PC-3 (cell line): Measurements from ENCODE around the gene ATP1B1. TPM values are rescaled to one million over a fixed set of nuclear protein-coding genes. Genes with fewer than 3 reads are reported as not detected.

Source experiments
- ATAC-seq: fragments of 200-7000 bp; cut with Tn5 transposase; 2 replicates; pipeline ENCODE4 v1.9.1; 2020; ENCODE audit warnings: mild to moderate bottlenecking, moderate library complexity
- BruUV-seq: library from RNA; stranded (reverse); fragments of 400-500 nt; replicated peaks from 2 replicates; lab custom pipeline; 2021; lab: Mats Ljungman, UMichigan
- CTCF ChIA-PET: fragments of 300-600 bp; sonication (Branson Sonifier 250); formaldehyde crosslinking; loops from one replicate; lab custom pipeline; 2022; ENCODE audit warnings: antibody characterized with exemption; lab: Charles Lee
- POLR2A ChIA-PET: fragments of 300-600 bp; sonication (Branson Sonifier 250); formaldehyde crosslinking; loops from one replicate; lab custom pipeline; 2022; ENCODE audit warnings: antibody characterized with exemption; ENCODE audit not compliant: unreplicated experiment; lab: Charles Lee
- DNase-seq: peaks from one replicate; pipeline ENCODE4 v3.0.0-alpha.2; 2015
- H2AFZ ChIP-seq: fragments of 300-600 bp; sonication (generic); 2 replicates; pipeline ENCODE4 v1.6.0; 2016; ENCODE audit warnings: antibody characterized with exemption, low read length
- H3F3A ChIP-seq: fragments of 300-600 bp; sonication (generic); one replicate; pipeline ENCODE4 v1.6.0; 2017; ENCODE audit warnings: antibody characterized with exemption, low read length, control low read depth, mild to moderate bottlenecking; ENCODE audit not compliant: unreplicated experiment
- H3K27ac ChIP-seq: fragments of 300-600 bp; sonication (generic); 2 replicates; pipeline ENCODE4 v1.5.1; 2016; ENCODE audit warnings: mild to moderate bottlenecking, low read length
- H3K27me3 ChIP-seq: fragments of 300-600 bp; sonication (generic); 2 replicates; pipeline ENCODE4 v1.6.1; 2016; ENCODE audit warnings: low read length, mixed read lengths
- H3K36me3 ChIP-seq: fragments of 300-600 bp; sonication (generic); 2 replicates; pipeline ENCODE4 v1.6.1; 2016; ENCODE audit warnings: low read depth, mixed run types, low read length, mixed read lengths
- H3K4me1 ChIP-seq: fragments of 300-600 bp; sonication (generic); 2 replicates; pipeline ENCODE4 v1.5.1; 2016; ENCODE audit warnings: low read length; ENCODE audit not compliant: insufficient read depth
- H3K4me2 ChIP-seq: fragments of 300-600 bp; sonication (generic); 2 replicates; pipeline ENCODE4 v1.6.0; 2016; ENCODE audit warnings: low read length
- H3K4me3 ChIP-seq: fragments of 300-600 bp; sonication (generic); 2 replicates; pipeline ENCODE4 v1.5.1; 2016; ENCODE audit warnings: mild to moderate bottlenecking, low read length, mixed read lengths
- H3K79me2 ChIP-seq: fragments of 300-600 bp; sonication (generic); 2 replicates; pipeline ENCODE4 v1.6.1; 2017; ENCODE audit warnings: low read length, mixed read lengths
- H3K9ac ChIP-seq: fragments of 300-600 bp; sonication (generic); 2 replicates; pipeline ENCODE4 v1.6.0; 2016; ENCODE audit warnings: mild to moderate bottlenecking, low read length
- H3K9me2 ChIP-seq: fragments of 300-600 bp; sonication (generic); replicated peaks from 2 replicates; pipeline ENCODE4 v1.6.1; 2016; ENCODE audit warnings: mixed run types, low read length, mixed read lengths
- H3K9me3 ChIP-seq: fragments of 300-600 bp; sonication (generic); 2 replicates; pipeline ENCODE4 v1.6.1; 2016; ENCODE audit warnings: low read length, mixed read lengths
- H4K20me1 ChIP-seq: fragments of 300-600 bp; sonication (generic); 2 replicates; pipeline ENCODE4 v1.6.1; 2016; ENCODE audit warnings: low read length, mixed read lengths
- EZH2 ChIP-seq: fragments of 300-600 bp; sonication (generic); IDR thresholded peaks from one replicate; pipeline ENCODE4 v1.6.1; 2017; ENCODE audit warnings: antibody characterized with exemption, mild to moderate bottlenecking, low read length; ENCODE audit not compliant: unreplicated experiment
- EZH2phosphoT487 ChIP-seq: fragments of 300-600 bp; sonication (generic); IDR thresholded peaks from 2 replicates; pipeline ENCODE4 v1.6.1; 2018; ENCODE audit warnings: mild to moderate bottlenecking, antibody characterized with exemption, low read length, borderline replicate concordance
- intact Hi-C: fragments of 100-400 bp; cut with micrococcal nuclease; formaldehyde crosslinking; loops from 2 replicates; pipeline ENCODE4 v1.9.0; 2023
- total RNA-seq: library from RNA; depleted of rRNA; stranded (reverse); fragments of >200 nt; gene quantifications from 2 replicates; pipeline ENCODE4 v1.2.3, GENCODE V29; 2014
- TF ChIP-seq, protein P1 (sequence below): fragments of 300-600 bp; sonication (generic); conservative IDR thresholded peaks from 2 replicates; pipeline ENCODE4 v1.5.1; 2017; ENCODE audit warnings: antibody characterized with exemption, low read depth, mild to moderate bottlenecking, low read length

ATP1B1 gene
- total RNA-seq, 1 experiment from 2014 or later = 68.7 TPM

DNA sequence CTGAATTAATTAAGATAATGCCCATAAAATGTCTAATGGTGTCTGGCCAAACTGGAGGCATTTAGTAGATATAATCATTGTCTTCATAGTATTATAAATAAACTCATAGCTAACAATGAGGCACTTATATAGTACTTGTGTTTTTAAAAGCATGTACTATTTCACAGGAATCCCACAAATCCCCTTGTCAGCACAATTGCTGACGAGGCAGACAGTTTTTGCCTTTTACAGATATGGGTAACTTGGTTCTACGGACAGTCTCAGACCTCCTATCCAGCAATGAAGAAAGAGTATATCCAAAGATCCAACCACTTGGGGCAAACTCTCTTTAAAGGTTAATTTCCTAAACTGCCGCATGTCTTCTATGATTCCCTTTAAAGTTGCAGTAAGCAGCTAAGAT, 73.7 kb downstream of the ATP1B1 start:
- CTCF ChIA-PET = no interaction called here
- Histone ChIP-seq H3K9ac (no peak overlapping the region), H2AFZ (no peak overlapping the region), H3K9me3 (no peaks in the 10 kb centered on the region), H3K4me1 (no peaks in the 10 kb centered on the region), H3K9me2 (no peaks in the 10 kb centered on the region), H3F3A (no peaks in the 10 kb centered on the region), H3K79me2 (no peaks in the 10 kb centered on the region), H4K20me1 (no peaks in the 10 kb centered on the region), H3K4me3 (no peak overlapping the region), H3K4me2 (no peak overlapping the region), H3K27ac (no peak overlapping the region), H3K36me3 (no peaks in the 10 kb centered on the region), H3K27me3 (no peaks in the 10 kb centered on the region)
- POLR2A ChIA-PET = no interaction called here
- TF ChIP-seq EZH2phosphoT487 (no peak), EZH2 (no peak)
- TF ChIP-seq, protein P1, sequence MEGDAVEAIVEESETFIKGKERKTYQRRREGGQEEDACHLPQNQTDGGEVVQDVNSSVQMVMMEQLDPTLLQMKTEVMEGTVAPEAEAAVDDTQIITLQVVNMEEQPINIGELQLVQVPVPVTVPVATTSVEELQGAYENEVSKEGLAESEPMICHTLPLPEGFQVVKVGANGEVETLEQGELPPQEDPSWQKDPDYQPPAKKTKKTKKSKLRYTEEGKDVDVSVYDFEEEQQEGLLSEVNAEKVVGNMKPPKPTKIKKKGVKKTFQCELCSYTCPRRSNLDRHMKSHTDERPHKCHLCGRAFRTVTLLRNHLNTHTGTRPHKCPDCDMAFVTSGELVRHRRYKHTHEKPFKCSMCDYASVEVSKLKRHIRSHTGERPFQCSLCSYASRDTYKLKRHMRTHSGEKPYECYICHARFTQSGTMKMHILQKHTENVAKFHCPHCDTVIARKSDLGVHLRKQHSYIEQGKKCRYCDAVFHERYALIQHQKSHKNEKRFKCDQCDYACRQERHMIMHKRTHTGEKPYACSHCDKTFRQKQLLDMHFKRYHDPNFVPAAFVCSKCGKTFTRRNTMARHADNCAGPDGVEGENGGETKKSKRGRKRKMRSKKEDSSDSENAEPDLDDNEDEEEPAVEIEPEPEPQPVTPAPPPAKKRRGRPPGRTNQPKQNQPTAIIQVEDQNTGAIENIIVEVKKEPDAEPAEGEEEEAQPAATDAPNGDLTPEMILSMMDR = no peak
- intact Hi-C loops = no loop called here
- no peak for DNase-seq
- BruUV-seq = no TSS peak
- no peak for ATAC-seq
